Measurements from ENCODE around the gene DEFB126. TPM values are rescaled to one million over a fixed set of nuclear protein-coding genes. Genes with fewer than 3 reads are reported as not detected.

DEFB126 gene
- total RNA-seq, 4 donors from 2014 or later = not detected

DNA sequence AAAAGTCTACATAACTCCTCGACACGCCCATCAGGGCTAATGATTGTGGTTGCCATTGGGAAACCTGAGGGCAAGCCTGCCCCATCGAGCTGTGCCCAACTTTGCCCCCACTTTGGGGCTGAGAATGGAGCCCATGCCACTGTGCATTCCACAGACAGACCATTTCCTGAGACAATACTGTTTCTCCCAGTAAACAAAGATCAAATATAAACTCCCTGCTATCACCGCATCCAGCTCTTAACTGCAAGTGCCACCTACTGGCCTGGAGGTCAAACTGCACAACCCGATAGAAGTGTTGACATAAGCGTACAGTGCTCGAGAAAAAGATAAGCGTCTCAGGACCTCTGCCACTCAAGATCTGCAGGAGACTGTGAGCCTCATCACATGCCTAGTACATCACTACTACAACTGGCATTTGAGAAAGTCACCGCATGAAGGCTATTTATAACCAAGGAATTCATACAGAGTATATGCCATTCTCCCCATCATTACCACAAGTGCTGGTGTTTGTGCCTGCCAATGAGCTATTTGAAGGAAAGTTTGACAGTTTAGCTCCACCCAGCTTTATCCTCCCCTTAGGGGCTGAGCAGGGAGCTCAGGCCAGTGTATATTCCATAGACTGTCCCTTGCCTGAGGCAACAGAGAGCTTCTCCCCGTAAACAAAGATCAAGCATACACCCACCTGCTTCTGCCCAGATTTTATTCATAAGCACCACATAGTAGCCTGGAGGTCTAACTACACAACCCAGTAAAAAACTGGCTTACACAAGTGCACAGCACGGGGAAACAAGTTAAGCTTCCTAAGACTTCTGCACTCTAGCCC is 4.5 kb upstream of the DEFB126 start:
- TF ChIP-seq, protein P1, sequence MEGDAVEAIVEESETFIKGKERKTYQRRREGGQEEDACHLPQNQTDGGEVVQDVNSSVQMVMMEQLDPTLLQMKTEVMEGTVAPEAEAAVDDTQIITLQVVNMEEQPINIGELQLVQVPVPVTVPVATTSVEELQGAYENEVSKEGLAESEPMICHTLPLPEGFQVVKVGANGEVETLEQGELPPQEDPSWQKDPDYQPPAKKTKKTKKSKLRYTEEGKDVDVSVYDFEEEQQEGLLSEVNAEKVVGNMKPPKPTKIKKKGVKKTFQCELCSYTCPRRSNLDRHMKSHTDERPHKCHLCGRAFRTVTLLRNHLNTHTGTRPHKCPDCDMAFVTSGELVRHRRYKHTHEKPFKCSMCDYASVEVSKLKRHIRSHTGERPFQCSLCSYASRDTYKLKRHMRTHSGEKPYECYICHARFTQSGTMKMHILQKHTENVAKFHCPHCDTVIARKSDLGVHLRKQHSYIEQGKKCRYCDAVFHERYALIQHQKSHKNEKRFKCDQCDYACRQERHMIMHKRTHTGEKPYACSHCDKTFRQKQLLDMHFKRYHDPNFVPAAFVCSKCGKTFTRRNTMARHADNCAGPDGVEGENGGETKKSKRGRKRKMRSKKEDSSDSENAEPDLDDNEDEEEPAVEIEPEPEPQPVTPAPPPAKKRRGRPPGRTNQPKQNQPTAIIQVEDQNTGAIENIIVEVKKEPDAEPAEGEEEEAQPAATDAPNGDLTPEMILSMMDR (IDR thresholded peaks at IDR 0.05; ENCODE audit: low read depth) = no peak

DNA sequence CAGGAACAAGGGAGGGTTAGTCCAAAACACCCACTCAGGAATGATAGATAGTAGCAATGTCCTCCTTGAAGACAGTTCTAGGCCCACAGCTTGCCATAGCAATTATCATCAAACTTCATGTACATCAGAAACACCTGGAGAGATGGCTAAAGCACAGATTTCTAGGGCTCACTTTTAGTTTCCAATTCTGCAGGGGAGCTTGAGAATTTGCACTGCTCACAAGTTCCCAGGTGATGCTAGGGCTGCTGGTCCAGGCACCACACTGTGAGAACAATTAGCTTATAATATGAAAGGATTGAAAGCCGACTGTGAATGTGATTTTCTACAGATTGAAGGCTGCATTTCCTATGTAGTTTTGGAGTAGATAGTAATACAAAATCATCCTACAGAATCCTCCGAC is 3.5 kb downstream of the DEFB126 start:
- TF ChIP-seq, protein P1 (IDR thresholded peaks at IDR 0.05; ENCODE audit: low read depth) = no peak

DNA sequence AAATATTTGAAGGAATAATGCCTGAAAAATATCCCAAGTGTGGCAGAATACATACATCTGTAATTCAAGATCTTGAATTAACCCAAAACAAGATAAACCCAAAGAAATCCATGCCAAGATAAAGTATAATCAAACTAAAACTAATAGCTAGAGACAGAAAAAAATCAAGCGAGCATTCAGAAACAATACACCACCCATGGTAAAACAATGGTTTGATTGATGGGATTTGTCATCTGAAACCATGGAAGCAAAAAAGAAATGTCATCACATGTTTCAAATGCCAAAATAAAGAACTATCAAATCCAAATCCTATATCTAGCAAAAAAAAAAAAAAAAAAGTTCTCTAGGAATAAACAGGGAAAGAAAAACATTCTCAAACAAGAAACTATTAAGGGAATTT is 9.7 kb downstream of the DEFB126 start:
- TF ChIP-seq, protein P1 (IDR thresholded peaks at IDR 0.05; ENCODE audit: low read depth) = no peak

DNA sequence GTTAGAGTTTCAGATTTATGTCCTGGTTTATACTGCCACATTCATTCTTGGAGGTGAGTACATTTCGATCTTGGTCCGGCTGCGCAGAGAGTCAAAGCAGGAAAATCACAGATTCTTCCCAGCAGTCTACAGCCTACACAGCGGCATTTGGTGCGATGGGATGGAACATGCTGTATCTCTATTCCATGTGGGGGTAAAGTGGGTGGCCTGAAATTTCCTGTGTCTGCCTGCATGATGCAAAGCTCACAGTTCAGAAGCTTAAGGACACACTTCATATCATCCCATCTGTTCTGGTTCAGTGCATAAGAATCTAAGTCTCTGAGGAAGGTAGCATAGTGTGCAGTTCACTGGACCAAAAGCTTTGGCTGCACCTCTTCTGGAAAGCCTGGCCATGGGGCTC is 14.8 kb downstream of the DEFB126 start, which contains the start of gene DEFB127:
DEFB127 (plus strand) TSS at position 301 of the 400 bp plus-strand sequence; CDS start at position 392, 91 bp downstream.
- TF ChIP-seq, protein P1 (IDR thresholded peaks at IDR 0.05; ENCODE audit: low read depth) = no peak

DNA sequence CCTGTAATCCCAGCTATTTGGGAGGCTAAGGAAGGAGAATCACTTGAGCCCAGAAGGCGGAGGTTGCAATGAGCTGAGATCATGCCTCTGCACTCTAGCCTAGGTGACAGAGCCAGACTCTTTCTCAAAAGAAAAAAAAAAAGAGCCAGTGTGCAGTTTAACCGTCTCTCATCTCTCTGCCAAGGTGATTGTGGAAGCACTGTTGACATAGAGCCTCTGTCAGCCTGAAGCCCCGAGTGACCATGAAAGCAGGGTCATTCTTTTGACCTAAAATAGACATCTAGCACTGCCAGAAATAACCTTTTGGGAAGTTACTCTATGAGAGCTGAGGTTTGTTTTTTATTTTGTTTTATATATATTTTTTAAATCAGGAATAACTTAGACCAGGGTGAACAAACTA is 22.2 kb downstream of the DEFB126 start:
- TF ChIP-seq, protein P1 (IDR thresholded peaks at IDR 0.05; ENCODE audit: low read depth) = no peak

DNA sequence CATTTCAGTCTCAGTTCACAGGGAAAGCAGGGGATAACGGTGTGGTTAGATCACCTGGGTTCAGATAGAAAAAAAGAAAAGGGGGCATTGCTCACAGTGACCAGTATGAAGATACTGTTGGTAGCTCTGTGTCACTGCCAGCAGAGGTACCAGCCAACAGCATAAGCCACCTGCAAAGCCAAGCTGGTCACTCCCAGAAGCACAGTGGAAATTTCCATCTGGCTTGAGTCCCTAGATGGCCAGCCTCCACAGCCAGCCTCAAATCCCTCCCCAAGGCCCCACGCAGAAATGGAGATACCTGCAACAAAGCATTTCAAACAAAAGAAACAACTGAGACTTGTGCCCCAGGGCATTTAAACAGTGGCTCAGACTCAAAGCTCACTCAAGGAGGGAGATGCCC is 26.5 kb downstream of the DEFB126 start:
- TF ChIP-seq, protein P1 (IDR thresholded peaks at IDR 0.05; ENCODE audit: low read depth) = no peak

DNA sequence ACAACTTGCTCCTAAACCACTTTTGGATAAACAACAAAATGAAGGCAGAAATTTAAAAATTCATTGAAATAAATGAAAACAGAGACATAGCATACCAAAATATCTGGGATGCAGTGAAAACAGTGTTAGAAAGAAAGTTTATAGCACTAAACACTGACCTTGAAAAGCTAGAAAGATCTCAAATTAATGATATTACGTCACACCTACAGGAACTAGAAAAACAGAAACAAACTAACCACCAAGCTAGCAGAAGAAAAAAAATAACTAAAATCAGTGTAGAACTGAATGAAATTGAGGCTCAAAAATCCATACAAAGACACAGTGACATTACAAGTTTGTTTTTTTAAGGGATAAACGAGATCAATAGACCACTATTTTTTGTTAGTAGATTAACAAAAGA is 41.9 kb downstream of the DEFB126 start:
- TF ChIP-seq, protein P1 (IDR thresholded peaks at IDR 0.05; ENCODE audit: low read depth) = no peak

Measured in subcutaneous adipose tissue (tissue), 4 donors.